Measurements from ENCODE around the gene B4GALNT2.
"Not testable (repeated sequence)": the region's sequence is repeated elsewhere in the genome, so short reads cannot be mapped to it uniquely, and the experiment has no call there.

B4GALNT2 gene, protein sequence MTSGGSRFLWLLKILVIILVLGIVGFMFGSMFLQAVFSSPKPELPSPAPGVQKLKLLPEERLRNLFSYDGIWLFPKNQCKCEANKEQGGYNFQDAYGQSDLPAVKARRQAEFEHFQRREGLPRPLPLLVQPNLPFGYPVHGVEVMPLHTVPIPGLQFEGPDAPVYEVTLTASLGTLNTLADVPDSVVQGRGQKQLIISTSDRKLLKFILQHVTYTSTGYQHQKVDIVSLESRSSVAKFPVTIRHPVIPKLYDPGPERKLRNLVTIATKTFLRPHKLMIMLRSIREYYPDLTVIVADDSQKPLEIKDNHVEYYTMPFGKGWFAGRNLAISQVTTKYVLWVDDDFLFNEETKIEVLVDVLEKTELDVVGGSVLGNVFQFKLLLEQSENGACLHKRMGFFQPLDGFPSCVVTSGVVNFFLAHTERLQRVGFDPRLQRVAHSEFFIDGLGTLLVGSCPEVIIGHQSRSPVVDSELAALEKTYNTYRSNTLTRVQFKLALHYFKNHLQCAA

DNA sequence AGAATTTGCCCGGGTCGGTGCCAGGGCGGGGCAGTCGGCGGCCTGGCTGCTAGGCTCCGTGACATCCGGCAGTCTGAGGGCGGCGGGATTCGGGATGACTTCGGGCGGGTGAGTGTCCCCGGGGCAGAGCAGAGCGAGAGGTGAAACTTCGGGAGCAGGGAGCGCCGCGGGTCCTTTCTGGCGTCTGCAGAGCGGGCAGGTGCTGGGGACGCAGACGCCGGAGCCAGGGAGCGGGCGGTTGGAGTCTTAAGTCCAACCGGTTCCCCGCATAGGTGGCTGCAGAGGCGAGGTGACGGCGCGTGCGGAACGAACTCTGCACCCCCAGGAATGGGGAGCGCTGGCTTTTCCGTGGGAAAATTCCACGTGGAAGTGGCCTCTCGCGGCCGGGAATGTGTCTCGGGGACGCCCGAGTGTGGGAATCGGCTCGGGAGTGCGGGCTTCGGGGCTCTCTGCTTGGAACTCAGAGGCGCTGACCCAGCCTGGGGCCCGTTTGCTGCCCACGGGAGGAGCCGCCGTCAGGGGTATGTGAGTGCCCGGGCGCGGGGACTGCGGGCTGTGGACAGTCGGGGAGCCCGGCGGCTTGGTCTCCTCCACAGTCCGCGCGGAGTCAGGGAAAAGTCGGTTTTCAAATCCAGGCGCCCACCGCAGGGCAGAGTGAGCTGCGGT, at the start of gene B4GALNT2:
Gene B4GALNT2, plus strand, starts transcription at position 71 of the 666 bp plus-strand sequence. Its CDS starts 24 bp downstream, at position 95.
- TF ChIP-seq, protein P1, sequence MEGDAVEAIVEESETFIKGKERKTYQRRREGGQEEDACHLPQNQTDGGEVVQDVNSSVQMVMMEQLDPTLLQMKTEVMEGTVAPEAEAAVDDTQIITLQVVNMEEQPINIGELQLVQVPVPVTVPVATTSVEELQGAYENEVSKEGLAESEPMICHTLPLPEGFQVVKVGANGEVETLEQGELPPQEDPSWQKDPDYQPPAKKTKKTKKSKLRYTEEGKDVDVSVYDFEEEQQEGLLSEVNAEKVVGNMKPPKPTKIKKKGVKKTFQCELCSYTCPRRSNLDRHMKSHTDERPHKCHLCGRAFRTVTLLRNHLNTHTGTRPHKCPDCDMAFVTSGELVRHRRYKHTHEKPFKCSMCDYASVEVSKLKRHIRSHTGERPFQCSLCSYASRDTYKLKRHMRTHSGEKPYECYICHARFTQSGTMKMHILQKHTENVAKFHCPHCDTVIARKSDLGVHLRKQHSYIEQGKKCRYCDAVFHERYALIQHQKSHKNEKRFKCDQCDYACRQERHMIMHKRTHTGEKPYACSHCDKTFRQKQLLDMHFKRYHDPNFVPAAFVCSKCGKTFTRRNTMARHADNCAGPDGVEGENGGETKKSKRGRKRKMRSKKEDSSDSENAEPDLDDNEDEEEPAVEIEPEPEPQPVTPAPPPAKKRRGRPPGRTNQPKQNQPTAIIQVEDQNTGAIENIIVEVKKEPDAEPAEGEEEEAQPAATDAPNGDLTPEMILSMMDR (IDR thresholded peaks at IDR 0.05; ENCODE audit: insufficient read depth, missing control alignments) = no peak
- DNase-seq (ENCODE audit: insufficient read length, low spot score) (no peak), FAIRE-seq (no peak)

DNA sequence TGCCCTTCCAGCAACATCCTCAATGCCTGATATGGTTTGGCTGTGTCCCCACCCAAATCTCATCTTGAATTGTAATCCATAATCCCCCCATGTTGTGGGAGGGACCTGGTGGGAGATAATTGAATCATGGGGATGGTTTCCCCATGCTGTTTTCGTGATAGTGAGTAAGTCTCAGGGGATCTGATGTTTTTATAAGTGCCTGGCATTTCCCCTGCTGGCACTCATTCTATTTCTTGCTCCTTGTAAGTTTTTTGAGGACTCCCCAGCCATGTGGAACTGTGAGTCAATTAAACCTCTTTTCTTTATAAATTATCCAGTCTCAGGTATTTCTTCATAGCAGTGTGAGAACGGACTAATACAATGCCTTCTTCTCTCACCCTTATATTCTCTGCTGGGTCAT, 47.5 kb upstream of the B4GALNT2 start:
- not testable (repeated sequence) for DNase-seq (ENCODE audit: insufficient read length, low spot score); FAIRE-seq

DNA sequence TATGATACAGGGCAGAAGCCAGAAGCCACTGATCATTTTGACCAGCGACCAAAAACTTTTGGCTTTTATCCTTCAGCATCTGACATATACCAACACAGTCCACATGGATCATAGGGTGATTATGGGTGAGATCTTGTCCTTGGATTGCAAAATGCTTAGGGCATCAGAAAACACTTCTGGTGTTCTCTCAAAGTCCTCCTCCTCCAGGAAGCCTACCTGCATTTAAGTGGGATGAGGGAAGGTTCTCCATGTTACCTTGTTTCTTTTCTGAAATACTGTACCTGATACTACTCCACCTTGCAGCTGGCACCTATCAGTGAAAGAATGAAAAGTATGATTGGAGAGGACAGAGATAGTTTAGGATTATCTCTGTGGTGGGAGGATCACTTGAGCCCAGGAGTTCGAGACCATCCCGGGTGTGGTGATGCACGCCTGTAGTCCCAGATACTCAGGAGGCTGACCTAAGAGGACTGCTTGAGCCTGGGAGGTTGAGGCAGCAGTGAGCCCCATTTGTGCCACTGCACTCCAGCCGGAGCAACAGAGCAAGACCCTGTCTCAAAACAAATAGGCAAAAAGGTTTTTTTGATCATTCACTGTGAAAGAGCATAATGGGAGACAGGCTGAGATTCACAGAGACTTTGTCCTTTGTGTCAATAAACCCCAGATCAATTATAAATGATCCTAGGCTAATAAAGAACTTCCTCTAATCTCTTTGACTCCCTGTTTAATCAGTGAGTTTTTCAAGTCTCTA, 46.8 kb upstream of the B4GALNT2 start:
- DNase-seq (ENCODE audit: insufficient read length, low spot score) (no peak), FAIRE-seq (no peak)

DNA sequence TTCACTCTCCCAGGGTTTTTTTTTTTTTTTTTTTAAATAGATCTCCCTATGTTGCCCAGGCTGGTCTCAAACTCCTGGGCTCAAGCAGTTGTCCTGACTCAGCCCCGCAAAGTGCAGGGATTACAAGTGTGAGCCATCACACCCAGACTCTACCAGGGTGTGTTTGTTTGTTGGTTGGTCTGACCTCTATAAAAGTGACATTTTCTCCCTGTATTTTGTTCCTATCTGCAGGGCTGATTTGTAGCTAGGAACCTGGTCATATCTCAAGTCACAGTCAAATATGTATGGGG, 46.3 kb upstream of the B4GALNT2 start:
- DNase-seq (ENCODE audit: insufficient read length, low spot score) (no peak), FAIRE-seq (no peak)
- TF ChIP-seq, protein P1 (IDR thresholded peaks at IDR 0.05; ENCODE audit: insufficient read depth, missing control alignments) = no peak

More for the DNA sequence above, 46.8 kb upstream of the B4GALNT2 start:
- TF ChIP-seq, protein P1 (IDR thresholded peaks at IDR 0.05; ENCODE audit: insufficient read depth, missing control alignments) = no peak

DNA sequence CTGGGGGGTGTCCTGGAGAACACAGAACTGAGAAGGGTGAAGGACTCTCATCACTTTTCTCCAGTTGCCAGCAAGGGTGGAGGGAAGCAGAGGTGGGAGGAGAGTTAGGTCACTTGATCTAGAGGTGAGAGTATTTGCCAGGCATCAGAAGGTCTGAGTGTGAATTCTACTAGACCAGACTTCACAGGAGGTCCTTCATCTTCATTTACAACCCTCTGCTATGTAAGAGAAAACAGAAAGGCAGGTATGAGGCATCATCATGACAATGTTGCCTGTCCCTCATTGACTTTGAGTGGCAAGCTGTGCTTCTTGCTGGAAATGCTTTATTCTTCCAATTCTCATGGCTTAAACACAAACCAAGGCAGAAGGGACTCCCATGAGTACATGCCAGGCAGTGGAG, 45.9 kb upstream of the B4GALNT2 start:
- FAIRE-seq (no peak), DNase-seq (ENCODE audit: insufficient read length, low spot score) (no peak)
- TF ChIP-seq, protein P1 (IDR thresholded peaks at IDR 0.05; ENCODE audit: insufficient read depth, missing control alignments) = no peak

DNA sequence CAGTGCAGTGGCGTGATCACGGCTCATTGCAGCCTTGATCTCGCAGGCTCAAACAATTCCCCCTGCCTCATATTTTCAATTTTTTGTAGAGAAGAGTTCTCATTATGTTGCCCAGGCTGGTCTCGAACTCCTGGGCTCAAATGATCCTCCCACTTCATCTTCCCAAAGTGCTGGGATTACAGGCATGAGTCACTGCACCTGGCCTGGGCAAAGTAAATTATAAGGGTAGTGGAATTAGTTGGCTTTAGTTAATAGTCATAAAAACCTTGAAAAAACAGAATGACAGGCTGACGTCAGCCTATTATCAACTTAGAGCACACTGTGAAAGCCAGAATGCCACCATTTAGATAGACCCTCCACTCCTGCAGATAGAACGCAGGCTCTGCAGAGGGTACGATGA, 43.5 kb upstream of the B4GALNT2 start:
- FAIRE-seq = no peak
- DNase-seq (ENCODE audit: insufficient read length, low spot score) = no peak
- TF ChIP-seq, protein P1 (IDR thresholded peaks at IDR 0.05; ENCODE audit: insufficient read depth, missing control alignments) = no peak

DNA sequence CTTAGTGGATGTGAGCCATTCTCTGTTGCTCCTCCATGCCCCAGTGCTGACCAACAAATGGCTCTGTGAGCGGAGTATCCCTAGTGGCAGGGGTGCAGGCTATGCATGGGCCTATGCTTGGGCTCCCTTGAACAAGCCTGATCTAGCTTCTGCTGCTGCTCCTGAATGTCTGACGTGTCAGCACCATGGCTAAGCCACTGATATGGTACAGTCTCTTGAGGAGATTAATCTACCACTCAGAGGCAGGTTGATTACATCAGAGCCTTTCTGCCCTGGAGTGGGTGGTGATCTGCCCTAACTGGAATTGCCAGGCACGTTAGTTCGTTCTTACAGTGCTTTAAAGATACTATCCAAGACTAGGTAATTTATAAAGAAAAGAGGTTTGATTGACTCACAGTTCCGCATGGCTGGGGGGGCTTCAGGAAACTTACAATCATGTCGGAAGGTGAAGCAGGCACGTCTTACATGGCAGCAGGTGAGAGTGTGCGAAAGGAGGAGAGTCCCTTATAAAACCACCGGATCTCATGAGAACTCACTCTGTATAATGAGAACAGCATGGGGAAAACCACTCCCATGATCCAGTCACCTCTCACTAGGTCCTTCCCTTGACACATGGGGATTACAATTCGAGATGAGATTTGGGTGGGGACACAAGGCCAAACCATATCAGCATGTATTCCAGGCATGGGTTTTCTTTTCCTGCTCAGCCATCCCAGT, 41.5 kb upstream of the B4GALNT2 start:
- no peak for FAIRE-seq
- TF ChIP-seq, protein P1 (IDR thresholded peaks at IDR 0.05; ENCODE audit: insufficient read depth, missing control alignments) = no peak
- DNase-seq (ENCODE audit: insufficient read length, low spot score) = no peak
